ENCODE results near the gene ELOVL3. TPM values are rescaled to one million over a fixed set of nuclear protein-coding genes. Genes with fewer than 3 reads are reported as not detected.

ELOVL3 gene
- total and polyA plus RNA-seq, 2 of the 13 experiments (the other 11 are each of a cell fraction or from before 2014, with no cell fraction given) = 0.58 to 0.69 TPM

DNA sequence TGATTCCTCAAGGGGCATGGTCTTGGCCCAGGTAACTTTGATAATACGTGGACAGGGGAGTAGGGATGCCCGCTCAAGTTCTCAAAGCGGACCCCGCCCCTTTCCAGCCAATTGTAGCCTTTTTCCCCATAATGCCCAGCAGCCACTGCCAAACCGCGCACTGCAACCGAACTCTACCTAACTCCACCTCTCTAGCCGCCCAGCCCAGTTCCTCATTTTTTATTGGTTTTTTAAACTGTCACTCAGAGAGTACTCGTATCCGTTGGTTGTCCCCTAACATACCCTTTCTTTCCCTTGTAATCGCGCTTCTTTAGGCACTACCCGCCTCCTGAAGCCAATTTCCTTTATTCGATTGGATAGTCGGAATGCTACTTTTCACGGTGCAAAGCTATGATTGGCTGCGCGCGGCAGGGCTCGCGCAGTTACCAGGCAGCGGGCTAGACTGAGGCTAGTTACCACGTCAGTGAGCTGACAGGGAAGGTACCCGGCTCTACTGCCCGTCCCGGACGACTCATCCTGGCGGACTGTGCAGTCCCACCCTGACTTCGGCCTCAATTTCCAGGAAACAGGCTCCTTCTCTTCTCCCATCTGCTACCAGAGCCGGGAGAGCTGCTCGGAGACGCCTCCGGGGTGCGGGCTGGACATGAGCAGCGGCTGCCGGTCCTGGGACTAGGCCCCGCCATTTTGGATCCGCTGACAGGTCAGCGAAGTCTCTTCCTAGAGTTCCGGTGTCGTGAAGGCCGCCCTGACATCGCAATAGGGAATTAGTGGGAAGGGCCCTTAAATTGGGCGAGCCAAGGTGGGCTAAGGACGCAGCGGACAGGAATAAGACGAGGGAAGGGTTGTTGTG lies 19.2 kb downstream of the ELOVL3 start, which contains the start of gene GBF1 (continued):
- TF ChIP-seq, protein P1, sequence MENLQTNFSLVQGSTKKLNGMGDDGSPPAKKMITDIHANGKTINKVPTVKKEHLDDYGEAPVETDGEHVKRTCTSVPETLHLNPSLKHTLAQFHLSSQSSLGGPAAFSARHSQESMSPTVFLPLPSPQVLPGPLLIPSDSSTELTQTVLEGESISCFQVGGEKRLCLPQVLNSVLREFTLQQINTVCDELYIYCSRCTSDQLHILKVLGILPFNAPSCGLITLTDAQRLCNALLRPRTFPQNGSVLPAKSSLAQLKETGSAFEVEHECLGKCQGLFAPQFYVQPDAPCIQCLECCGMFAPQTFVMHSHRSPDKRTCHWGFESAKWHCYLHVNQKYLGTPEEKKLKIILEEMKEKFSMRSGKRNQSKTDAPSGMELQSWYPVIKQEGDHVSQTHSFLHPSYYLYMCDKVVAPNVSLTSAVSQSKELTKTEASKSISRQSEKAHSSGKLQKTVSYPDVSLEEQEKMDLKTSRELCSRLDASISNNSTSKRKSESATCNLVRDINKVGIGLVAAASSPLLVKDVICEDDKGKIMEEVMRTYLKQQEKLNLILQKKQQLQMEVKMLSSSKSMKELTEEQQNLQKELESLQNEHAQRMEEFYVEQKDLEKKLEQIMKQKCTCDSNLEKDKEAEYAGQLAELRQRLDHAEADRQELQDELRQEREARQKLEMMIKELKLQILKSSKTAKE (CRISPR knock-in tag; IDR thresholded peaks at IDR 0.05; ENCODE audit: borderline replicate concordance) = no peak
- TF ChIP-seq MED1 (CRISPR knock-in tag; IDR thresholded peaks at IDR 0.05) (peak; percentile 74), TGIF2 (CRISPR knock-in tag; IDR thresholded peaks at IDR 0.05) (no peak; the same call in none of the 2 replicates), SYNCRIP (IDR thresholded peaks at IDR 0.05; ENCODE audit: insufficient read depth, low read depth, low read length) (no peak), JDP2 (CRISPR knock-in tag; IDR thresholded peaks at IDR 0.05; ENCODE audit: borderline replicate concordance) (no peak), ARNTL (CRISPR knock-in tag; IDR thresholded peaks at IDR 0.05) (no peak), ZNF83 (CRISPR knock-in tag; IDR thresholded peaks at IDR 0.05; ENCODE audit: borderline replicate concordance) (no peak), ZNF775 (CRISPR knock-in tag; IDR thresholded peaks at IDR 0.05; ENCODE audit: borderline replicate concordance) (no peak), ATF7-NPFF (CRISPR knock-in tag; IDR thresholded peaks at IDR 0.05; ENCODE audit: low read depth) (no peak), RFX1 (IDR thresholded peaks at IDR 0.05) (peak; percentile 60; the same call in 1 of the 2 replicates), SOX13 (IDR thresholded peaks at IDR 0.05) (peak; percentile 83; the same call in 1 of the 2 replicates), SOX13 (CRISPR knock-in tag; conservative IDR thresholded peaks at IDR 0.05 in 1 of 2, IDR thresholded peaks at IDR 0.05 in 1 of 2) (peak in 1 of 2 experiments; percentile 8; a peak in 1 of 4 replicates), ZNF251 (CRISPR knock-in tag; IDR thresholded peaks at IDR 0.05) (no peak), MTA3 (CRISPR knock-in tag; IDR thresholded peaks at IDR 0.05) (no peak)
- TF ChIP-seq, protein P2, sequence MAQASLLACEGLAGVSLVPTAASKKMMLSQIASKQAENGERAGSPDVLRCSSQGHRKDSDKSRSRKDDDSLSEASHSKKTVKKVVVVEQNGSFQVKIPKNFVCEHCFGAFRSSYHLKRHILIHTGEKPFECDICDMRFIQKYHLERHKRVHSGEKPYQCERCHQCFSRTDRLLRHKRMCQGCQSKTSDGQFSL (CRISPR knock-in tag; IDR thresholded peaks at IDR 0.05) = no peak
- TF ChIP-seq, protein P3, sequence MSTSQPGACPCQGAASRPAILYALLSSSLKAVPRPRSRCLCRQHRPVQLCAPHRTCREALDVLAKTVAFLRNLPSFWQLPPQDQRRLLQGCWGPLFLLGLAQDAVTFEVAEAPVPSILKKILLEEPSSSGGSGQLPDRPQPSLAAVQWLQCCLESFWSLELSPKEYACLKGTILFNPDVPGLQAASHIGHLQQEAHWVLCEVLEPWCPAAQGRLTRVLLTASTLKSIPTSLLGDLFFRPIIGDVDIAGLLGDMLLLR (CRISPR knock-in tag; IDR thresholded peaks at IDR 0.05) = no peak
- TF ChIP-seq, protein P4, sequence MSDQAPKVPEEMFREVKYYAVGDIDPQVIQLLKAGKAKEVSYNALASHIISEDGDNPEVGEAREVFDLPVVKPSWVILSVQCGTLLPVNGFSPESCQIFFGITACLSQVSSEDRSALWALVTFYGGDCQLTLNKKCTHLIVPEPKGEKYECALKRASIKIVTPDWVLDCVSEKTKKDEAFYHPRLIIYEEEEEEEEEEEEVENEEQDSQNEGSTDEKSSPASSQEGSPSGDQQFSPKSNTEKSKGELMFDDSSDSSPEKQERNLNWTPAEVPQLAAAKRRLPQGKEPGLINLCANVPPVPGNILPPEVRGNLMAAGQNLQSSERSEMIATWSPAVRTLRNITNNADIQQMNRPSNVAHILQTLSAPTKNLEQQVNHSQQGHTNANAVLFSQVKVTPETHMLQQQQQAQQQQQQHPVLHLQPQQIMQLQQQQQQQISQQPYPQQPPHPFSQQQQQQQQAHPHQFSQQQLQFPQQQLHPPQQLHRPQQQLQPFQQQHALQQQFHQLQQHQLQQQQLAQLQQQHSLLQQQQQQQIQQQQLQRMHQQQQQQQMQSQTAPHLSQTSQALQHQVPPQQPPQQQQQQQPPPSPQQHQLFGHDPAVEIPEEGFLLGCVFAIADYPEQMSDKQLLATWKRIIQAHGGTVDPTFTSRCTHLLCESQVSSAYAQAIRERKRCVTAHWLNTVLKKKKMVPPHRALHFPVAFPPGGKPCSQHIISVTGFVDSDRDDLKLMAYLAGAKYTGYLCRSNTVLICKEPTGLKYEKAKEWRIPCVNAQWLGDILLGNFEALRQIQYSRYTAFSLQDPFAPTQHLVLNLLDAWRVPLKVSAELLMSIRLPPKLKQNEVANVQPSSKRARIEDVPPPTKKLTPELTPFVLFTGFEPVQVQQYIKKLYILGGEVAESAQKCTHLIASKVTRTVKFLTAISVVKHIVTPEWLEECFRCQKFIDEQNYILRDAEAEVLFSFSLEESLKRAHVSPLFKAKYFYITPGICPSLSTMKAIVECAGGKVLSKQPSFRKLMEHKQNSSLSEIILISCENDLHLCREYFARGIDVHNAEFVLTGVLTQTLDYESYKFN (CRISPR knock-in tag; conservative IDR thresholded peaks at IDR 0.05) = no peak

Measured in HepG2 (cell line).